NAMALWA (cell line): ENCODE results near the gene IL22RA1.

Source experiments
- DNase-seq: peaks from one replicate; pipeline ENCODE4 v3.0.0-alpha.2; 2015; ENCODE audit warnings: low spot score

IL22RA1 gene, protein sequence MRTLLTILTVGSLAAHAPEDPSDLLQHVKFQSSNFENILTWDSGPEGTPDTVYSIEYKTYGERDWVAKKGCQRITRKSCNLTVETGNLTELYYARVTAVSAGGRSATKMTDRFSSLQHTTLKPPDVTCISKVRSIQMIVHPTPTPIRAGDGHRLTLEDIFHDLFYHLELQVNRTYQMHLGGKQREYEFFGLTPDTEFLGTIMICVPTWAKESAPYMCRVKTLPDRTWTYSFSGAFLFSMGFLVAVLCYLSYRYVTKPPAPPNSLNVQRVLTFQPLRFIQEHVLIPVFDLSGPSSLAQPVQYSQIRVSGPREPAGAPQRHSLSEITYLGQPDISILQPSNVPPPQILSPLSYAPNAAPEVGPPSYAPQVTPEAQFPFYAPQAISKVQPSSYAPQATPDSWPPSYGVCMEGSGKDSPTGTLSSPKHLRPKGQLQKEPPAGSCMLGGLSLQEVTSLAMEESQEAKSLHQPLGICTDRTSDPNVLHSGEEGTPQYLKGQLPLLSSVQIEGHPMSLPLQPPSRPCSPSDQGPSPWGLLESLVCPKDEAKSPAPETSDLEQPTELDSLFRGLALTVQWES

DNA sequence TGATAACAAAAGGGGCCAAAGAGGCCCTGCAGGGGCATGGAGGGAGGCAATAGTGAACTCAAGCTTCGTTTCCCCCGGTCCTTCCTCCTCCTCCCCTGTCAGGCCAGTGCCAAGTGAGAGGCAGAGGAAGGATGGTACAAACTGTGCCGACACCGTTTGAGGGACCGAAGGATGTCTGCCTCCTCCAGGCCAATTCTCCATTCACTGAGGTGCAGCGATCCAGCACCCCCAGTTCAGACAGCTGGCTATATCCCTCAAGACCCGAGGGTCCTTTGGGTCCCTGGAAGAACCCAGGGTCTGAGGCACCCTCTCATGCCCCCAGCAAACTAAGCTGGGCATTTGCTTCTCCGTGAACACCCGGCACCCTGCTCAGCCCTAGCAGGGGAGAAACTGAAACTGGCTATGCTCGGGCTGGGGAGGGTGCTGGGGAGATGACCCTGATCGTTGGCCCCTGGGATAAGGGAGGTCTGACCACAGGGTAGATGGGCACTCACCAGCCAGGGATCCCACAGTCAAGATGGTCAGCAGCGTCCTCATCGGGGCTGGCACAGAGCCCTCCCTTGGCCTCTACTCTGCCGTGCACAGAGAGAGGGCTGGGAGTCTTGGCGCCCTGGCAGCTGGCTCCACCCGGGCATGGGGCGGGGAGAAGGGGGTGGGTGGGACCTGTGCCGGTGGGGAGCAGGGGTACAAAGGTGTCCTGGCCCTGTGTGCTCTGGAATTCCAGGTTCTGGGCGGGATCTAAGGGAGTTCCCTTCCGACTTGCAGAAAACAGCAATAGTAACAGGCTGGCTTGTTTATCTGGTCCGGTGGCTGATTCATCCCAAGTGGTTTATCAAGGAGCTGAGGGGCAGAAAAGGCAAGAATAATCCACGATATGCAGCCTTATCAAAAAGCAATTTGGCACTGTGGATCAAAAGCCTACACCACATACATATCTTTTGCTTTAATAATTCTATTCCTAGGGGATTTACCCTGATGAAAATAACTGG is at the start of gene IL22RA1:
Gene IL22RA1, minus strand, starts transcription at position 595 of the 989 bp plus-strand sequence. Its CDS starts 58 bp downstream, at position 537.
- no peak for DNase-seq

- DNase-seq = no peak
These were observed 48.9 kb upstream of the IL22RA1 start for GRCh38 chr1:24191860-24192259.

GRCh38 chr1:24190983-24191461 is 48.1 kb upstream of the IL22RA1 start:
- DNase-seq = peak; percentile 96

GRCh38 chr1:24189528-24189927 is 46.6 kb upstream of the IL22RA1 start:
- peak; percentile 90 for DNase-seq

- peak; percentile 67 for DNase-seq
These were observed 44.3 kb upstream of the IL22RA1 start, which contains the start of gene IFNLR1 for GRCh38 chr1:24186993-24187790. IFNLR1 (minus strand) TSS chr1:24187289; CDS start chr1:24187248, 41 bp downstream.

- no peak for DNase-seq
These were observed 43.7 kb upstream of the IL22RA1 start for GRCh38 chr1:24186711-24186992.

- no peak for DNase-seq
These were observed 43.2 kb upstream of the IL22RA1 start for GRCh38 chr1:24186031-24186710.

GRCh38 chr1:24185076-24185475 is 42.1 kb upstream of the IL22RA1 start:
- no peak for DNase-seq

GRCh38 chr1:24182061-24182460 is 39.1 kb upstream of the IL22RA1 start:
- DNase-seq = no peak

DNA sequence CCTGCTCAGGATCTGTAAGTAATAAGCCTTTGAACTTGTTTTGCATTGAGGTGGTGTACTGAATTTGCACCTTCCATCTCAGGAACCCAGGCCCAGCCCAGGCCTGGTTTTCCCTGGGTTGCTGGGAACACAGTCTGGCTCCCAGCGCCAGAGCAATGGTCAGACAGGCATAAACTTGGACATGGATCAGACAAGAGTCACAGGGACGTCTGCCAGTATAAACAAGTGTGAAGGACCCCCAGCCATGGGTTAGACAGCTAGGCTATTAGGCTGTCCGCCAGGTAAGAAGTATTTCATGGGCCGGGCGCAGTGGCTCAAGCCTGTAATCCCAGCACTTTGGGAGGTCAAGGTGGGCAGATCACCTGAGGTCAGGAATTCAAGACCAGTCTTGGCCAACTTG is 38.7 kb upstream of the IL22RA1 start:
- no peak for DNase-seq

DNA sequence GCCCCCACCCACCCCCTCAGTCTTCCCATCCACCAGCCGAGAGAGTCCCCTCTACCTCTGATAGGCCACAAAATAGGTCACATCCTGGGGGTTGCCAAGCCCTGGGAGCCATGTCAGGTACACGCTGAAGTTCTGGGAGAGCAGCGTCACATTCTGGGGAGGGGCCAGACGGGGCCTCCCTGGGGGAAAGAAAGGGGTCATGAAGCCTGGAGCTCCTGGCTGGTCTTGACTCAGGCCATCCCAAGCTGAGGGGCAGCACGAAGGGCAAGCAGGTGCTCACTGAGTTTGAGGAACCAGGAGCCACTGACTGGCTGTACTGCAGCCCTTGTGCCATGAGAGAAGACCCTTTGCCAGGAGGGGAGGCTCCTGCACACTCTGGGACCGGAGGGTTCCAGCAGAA is 37.7 kb upstream of the IL22RA1 start:
- DNase-seq = no peak

DNA sequence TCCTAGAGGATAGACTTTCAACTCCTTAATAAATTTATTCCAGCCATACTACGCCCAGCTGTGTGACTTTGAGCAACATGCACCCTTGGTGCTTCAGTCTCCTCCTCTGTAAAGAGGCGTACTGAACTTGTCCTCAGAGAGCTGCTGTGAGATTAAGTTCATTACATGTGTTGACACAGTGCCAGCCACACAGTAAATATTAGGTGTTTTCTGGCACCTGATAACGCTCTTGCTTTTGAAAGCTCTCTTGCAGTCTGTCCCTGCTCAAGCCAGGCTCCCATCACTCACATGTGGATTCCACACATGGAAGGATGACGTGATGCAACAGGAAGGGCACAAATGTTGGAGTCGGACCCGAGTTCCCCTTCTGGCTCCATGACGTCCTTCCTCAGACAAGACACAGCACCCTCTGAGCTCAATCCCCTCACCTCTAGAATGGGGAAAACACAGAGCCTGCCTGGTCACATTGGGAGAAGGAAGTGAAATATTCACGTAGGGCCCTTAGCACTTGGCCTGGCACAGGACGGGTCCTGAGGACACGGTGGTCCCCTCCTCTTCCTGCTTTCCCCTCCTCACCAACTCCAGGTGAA is 36.4 kb upstream of the IL22RA1 start:
- no peak for DNase-seq

DNA sequence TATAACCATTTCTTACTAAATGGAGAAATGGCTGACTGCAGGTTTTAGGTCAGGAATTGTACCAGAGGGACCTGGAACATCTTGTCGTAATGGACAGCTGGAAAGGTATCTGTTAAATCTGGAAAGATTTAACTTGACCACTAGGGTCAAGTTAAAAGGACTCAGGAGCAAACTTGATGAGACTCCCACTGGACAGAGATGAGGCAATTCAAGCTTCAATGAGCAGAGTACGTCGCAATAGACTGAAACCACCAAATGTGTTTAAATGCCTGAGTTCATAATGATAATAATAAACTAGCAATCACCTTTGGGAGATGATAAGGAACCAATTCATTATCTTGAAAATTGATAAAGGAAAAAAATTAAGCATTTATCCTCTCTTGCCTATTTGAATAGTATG is 35.5 kb upstream of the IL22RA1 start:
- DNase-seq = no peak

- no peak for DNase-seq
These were observed 34.2 kb upstream of the IL22RA1 start for GRCh38 chr1:24177161-24177560.

- no peak for DNase-seq
These were observed 32.3 kb upstream of the IL22RA1 start for GRCh38 chr1:24175033-24175755.

- DNase-seq = no peak
These were observed 31.0 kb upstream of the IL22RA1 start for GRCh38 chr1:24173638-24174575.

GRCh38 chr1:24172598-24172997 is 29.7 kb upstream of the IL22RA1 start:
- no peak for DNase-seq

DNA sequence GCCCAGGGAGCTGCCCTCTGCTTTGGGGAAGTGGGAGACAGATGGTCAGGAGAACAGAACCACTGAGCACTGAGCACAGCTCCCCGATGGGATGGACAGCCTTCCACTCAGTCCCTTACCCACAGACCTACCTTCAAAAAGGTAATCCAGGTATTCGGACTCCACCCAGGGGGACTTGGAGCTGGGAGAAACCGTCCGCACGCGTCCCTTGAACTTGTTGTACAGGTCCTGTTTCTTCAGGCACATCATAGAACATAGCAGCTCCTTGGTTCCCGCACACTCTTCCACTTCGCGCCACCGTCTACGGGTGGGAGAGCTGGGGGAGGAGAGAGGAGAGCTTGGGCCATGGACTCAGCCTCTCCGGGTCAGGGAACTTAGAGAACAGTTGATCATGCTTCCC is 26.3 kb upstream of the IL22RA1 start:
- no peak for DNase-seq

- no peak for DNase-seq
These were observed 25.3 kb upstream of the IL22RA1 start for GRCh38 chr1:24168245-24168644.
